Activated B cell treated with CpG ODN at 0.5 μM for 24 hours (primary cell): ENCODE results near the gene PRPF40B. TPM values are rescaled to one million over a fixed set of nuclear protein-coding genes. Genes with fewer than 3 reads are reported as not detected.
A peak's percentile ranks its signal among the peaks of the same experiment; 100 is the strongest.

Source experiments
- ATAC-seq: fragments of 200-7000 bp; cut with Tn5 transposase; one replicate; pipeline ENCODE4 v1.10.0; 2021; ENCODE audit warnings: low read depth, mild to moderate bottlenecking, moderate library complexity
- CTCF ChIA-PET: fragments of 350-600 bp; sonication (Branson Sonifier 250); formaldehyde crosslinking; loops from one replicate; lab custom pipeline; 2021; ENCODE audit warnings: antibody characterized with exemption; lab: Charles Lee
- POLR2A ChIA-PET: fragments of 350-600 bp; sonication (Branson Sonifier 250); formaldehyde crosslinking; loops from one replicate; lab custom pipeline; 2021; ENCODE audit warnings: antibody characterized with exemption; lab: Charles Lee
- DNase-seq: peaks from one replicate; pipeline ENCODE4 v3.0.0; 2022
- H3K27ac Mint-ChIP-seq: one replicate; pipeline ENCODE4 v1.8.0; 2020; ENCODE audit warnings: mixed read lengths
- H3K27me3 Mint-ChIP-seq: one replicate; pipeline ENCODE4 v1.8.0; 2021; ENCODE audit warnings: mixed read lengths
- H3K36me3 Mint-ChIP-seq: one replicate; pipeline ENCODE4 v1.8.0; 2021; ENCODE audit warnings: low read depth, mixed read lengths
- H3K4me1 Mint-ChIP-seq: one replicate; pipeline ENCODE4 v1.8.0; 2021; ENCODE audit warnings: mixed read lengths
- H3K4me3 Mint-ChIP-seq: one replicate; pipeline ENCODE4 v1.8.0; 2020; ENCODE audit warnings: mild to moderate bottlenecking, mixed read lengths
- H3K9me3 Mint-ChIP-seq: one replicate; pipeline ENCODE4 v1.8.0; 2020; ENCODE audit warnings: mixed read lengths
- CTCF ChIP-seq: fragments of 200-600 bp; IDR thresholded peaks from one replicate; pipeline ENCODE4 v1.8.0; 2022; ENCODE audit warnings: antibody characterized with exemption, mild to moderate bottlenecking
- intact Hi-C: fragments of 100-400 bp; cut with micrococcal nuclease; formaldehyde crosslinking; loops from one replicate; pipeline ENCODE4 v1.15.1; 2024
- total RNA-seq: library from RNA; stranded (reverse); gene quantifications from 2 replicates; pipeline ENCODE4 v1.2.3, GENCODE V29; 2022

The PRPF40B gene
- total RNA-seq, 1 donor from 2014 or later, result 23.4 TPM

GRCh38 chr12:49636979-49637755 is 13.8 kb downstream of the PRPF40B start:
- ATAC-seq, result peak; percentile 94
- Mint-ChIP-seq H3K4me3 (no peak overlapping the region), H3K36me3 (peaks cover 4% of the 10 kb centered on the region), H3K27ac (peak overlapping the region; percentile 22), H3K9me3 (no peaks in the 10 kb centered on the region), H3K27me3 (no peaks in the 10 kb centered on the region), H3K4me1 (peaks cover 27% of the 10 kb centered on the region)
- peak; percentile 22 for DNase-seq
- TF ChIP-seq CTCF, result no peak
- ChIA-PET POLR2A (interaction anchor here (0.6 to 2.6 kb wide), 6 partner anchors 14 to 1137 kb away, joined by 3 to 12 read pairs (median 4); partner anchors contain the start of genes PRPF40B, SPATS2 and TMBIM6), CTCF (interaction anchor here (0.7 to 14.7 kb wide), 15 partner anchors 11 to 201 kb away, joined by 3 to 284 read pairs (median 5); partner anchors contain the start of genes FMNL3, PRPF40B and TMBIM6)
- intact Hi-C loops, result loop anchor here (1.0 to 2.0 kb wide), 4 partner anchors 70 to 202 kb away; partner anchors contain the start of gene FMNL3

- ATAC-seq (no peak), DNase-seq (no peak)
- ChIA-PET POLR2A (interaction anchor here (0.7 to 1.9 kb wide), 5 partner anchors 60 to 100 kb away, joined by 3 to 8 read pairs (median 3); partner anchors contain the start of genes FMNL3 and TMBIM6), CTCF (interaction anchor here (14.7 kb wide), 1 partner anchor 68 kb away, joined by 284 read pairs; the partner anchor contains the start of gene FMNL3)
- no peak for TF ChIP-seq CTCF
- Mint-ChIP-seq H3K27me3 (no peaks in the 10 kb centered on the region), H3K9me3 (no peaks in the 10 kb centered on the region), H3K4me3 (no peak overlapping the region), H3K36me3 (peaks cover 44% of the 10 kb centered on the region), H3K27ac (peak overlapping the region; percentile 51), H3K4me1 (peaks cover 43% of the 10 kb centered on the region)
- intact Hi-C loops, result no loop called here
Observed at GRCh38 chr12:49641748-49642369, 18.5 kb downstream of the PRPF40B start.

DNA sequence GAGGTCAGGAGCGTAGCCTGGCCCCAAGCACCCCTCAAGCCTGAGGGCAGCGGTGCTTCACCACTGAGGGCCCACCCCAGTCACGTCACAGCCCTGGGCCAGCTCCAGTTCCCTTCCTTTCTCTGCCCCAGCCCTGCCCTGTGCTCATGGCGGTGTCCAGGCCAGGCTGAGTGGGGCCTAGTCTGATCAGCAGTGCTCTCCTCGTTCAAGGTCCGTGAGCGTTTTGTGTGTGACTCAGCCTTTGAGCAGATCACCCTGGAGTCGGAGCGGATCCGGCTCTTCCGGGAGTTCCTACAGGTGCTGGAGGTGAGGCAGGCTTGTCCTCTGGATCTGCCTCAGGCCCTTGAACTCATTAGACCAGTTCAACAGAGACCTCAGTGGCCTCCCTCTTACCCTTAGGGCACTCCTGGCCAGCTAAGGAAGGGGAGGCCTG is 19.0 kb downstream of the PRPF40B start:
- H3K27me3 Mint-ChIP-seq, result no peaks in the 10 kb centered on the region
- DNase-seq, result no peak
- ChIA-PET CTCF (interaction anchor here (14.7 kb wide), 1 partner anchor 67 kb away, joined by 284 read pairs; the partner anchor contains the start of gene FMNL3), POLR2A (interaction anchor here (1.1 to 3.4 kb wide), 3 partner anchors 64 to 99 kb away, joined by 3 to 27 read pairs (median 8); partner anchors contain the start of genes FMNL3 and TMBIM6)
- peaks cover 49% of the 10 kb centered on the region for H3K36me3 Mint-ChIP-seq
- H3K9me3 Mint-ChIP-seq, result no peaks in the 10 kb centered on the region
- TF ChIP-seq CTCF, result no peak
- peaks cover 39% of the 10 kb centered on the region for H3K4me1 Mint-ChIP-seq
- no peak overlapping the region for H3K4me3 Mint-ChIP-seq
- H3K27ac Mint-ChIP-seq, result no peak overlapping the region
- intact Hi-C loops, result no loop called here
- no peak for ATAC-seq

GRCh38 chr12:49643135-49643534 is 19.8 kb downstream of the PRPF40B start:
- Mint-ChIP-seq H3K4me1 (peaks cover 35% of the 10 kb centered on the region), H3K36me3 (peaks cover 54% of the 10 kb centered on the region), H3K27me3 (no peaks in the 10 kb centered on the region), H3K27ac (no peak overlapping the region), H3K9me3 (no peaks in the 10 kb centered on the region), H3K4me3 (no peak overlapping the region)
- DNase-seq (no peak), ATAC-seq (no peak)
- TF ChIP-seq CTCF, result no peak
- intact Hi-C loops, result no loop called here
- POLR2A ChIA-PET, result interaction anchor here (1.4 to 3.4 kb wide), 4 partner anchors 20 to 66 kb away, joined by 9 to 27 read pairs (median 18); partner anchors contain the start of gene FMNL3
- CTCF ChIA-PET, result interaction anchor here (0.6 to 14.7 kb wide), 5 partner anchors 13 to 1572 kb away, joined by 3 to 284 read pairs (median 6); partner anchors contain the start of gene FMNL3
